ENCODE measurements around the gene TNK2. TPM values are rescaled to one million over a fixed set of nuclear protein-coding genes. Genes with fewer than 3 reads are reported as not detected.

Gene TNK2
- total RNA-seq, 2 experiments from 2014 or later, result 43.6 to 92.1 TPM

- no peaks in the 10 kb centered on the region for H3K79me2 ChIP-seq (ENCODE audit: insufficient read depth, low read depth, low read length)
- no peak for TF ChIP-seq CTCF (conservative IDR thresholded peaks at IDR 0.05; ENCODE audit: low read length)
- TF ChIP-seq EZH2phosphoT487 (IDR thresholded peaks at IDR 0.05; ENCODE audit: borderline replicate concordance, low read depth, low read length), result no peak
- POLR2A ChIA-PET, result no interaction called here
- no peaks in the 10 kb centered on the region for H3K9me2 ChIP-seq (ENCODE audit: insufficient read depth, low read length)
- H2AFZ ChIP-seq (ENCODE audit: low read length), result no peak overlapping the region
- no peaks in the 10 kb centered on the region for H3K4me1 ChIP-seq (ENCODE audit: insufficient read depth, low read length, poor library complexity, severe bottlenecking)
- BruUV-seq (replicated peaks), result no TSS peak
- no peaks in the 10 kb centered on the region for H3K9me3 ChIP-seq (ENCODE audit: low read length)
- H3K4me2 ChIP-seq (ENCODE audit: low read length), result no peak overlapping the region
- no peak overlapping the region for H3K4me3 ChIP-seq (ENCODE audit: low read depth, low read length, poor library complexity, severe bottlenecking)
- CTCF ChIA-PET (ENCODE audit: unreplicated experiment), result no interaction called here
- H3K36me3 ChIP-seq (ENCODE audit: insufficient read depth, low read length), result peaks cover 11% of the 10 kb centered on the region
- no peak overlapping the region for H3K27ac ChIP-seq (ENCODE audit: low read depth, low read length, poor library complexity, severe bottlenecking)
- intact Hi-C loops (cut with micrococcal nuclease; ENCODE audit: unreplicated experiment), result no loop called here
- no peaks in the 10 kb centered on the region for H4K20me1 ChIP-seq (ENCODE audit: insufficient read depth, low read length)
- no peak for DNase-seq (ENCODE audit: low spot score)
Measured at GRCh38 chr3:195877767-195878423, 30.5 kb downstream of the TNK2 start.

- Histone ChIP-seq H3K9me3 (ENCODE audit: low read length) (no peaks in the 10 kb centered on the region), H3K79me2 (ENCODE audit: insufficient read depth, low read depth, low read length) (no peaks in the 10 kb centered on the region), H2AFZ (ENCODE audit: low read length) (no peak overlapping the region), H3K36me3 (ENCODE audit: insufficient read depth, low read length) (peaks cover 11% of the 10 kb centered on the region), H3K9me2 (ENCODE audit: insufficient read depth, low read length) (no peaks in the 10 kb centered on the region), H3K4me3 (ENCODE audit: low read depth, low read length, poor library complexity, severe bottlenecking) (no peak overlapping the region), H3K4me2 (ENCODE audit: low read length) (no peak overlapping the region), H4K20me1 (ENCODE audit: insufficient read depth, low read length) (no peaks in the 10 kb centered on the region), H3K27ac (ENCODE audit: low read depth, low read length, poor library complexity, severe bottlenecking) (no peak overlapping the region), H3K4me1 (ENCODE audit: insufficient read depth, low read length, poor library complexity, severe bottlenecking) (no peaks in the 10 kb centered on the region)
- no peak for DNase-seq (ENCODE audit: low spot score)
- CTCF ChIA-PET (ENCODE audit: unreplicated experiment), result no interaction called here
- POLR2A ChIA-PET, result no interaction called here
- no TSS peak for BruUV-seq (replicated peaks)
- TF ChIP-seq EZH2phosphoT487 (IDR thresholded peaks at IDR 0.05; ENCODE audit: borderline replicate concordance, low read depth, low read length) (no peak), CTCF (conservative IDR thresholded peaks at IDR 0.05; ENCODE audit: low read length) (no peak)
- intact Hi-C loops (cut with micrococcal nuclease; ENCODE audit: unreplicated experiment), result no loop called here
Measured at GRCh38 chr3:195877136-195877715, 31.1 kb downstream of the TNK2 start.

- Histone ChIP-seq H3K4me2 (ENCODE audit: low read length) (no peak overlapping the region), H3K36me3 (ENCODE audit: insufficient read depth, low read length) (peaks cover 11% of the 10 kb centered on the region), H3K79me2 (ENCODE audit: insufficient read depth, low read depth, low read length) (no peaks in the 10 kb centered on the region), H2AFZ (ENCODE audit: low read length) (no peak overlapping the region), H3K27ac (ENCODE audit: low read depth, low read length, poor library complexity, severe bottlenecking) (no peak overlapping the region), H4K20me1 (ENCODE audit: insufficient read depth, low read length) (no peaks in the 10 kb centered on the region), H3K4me1 (ENCODE audit: insufficient read depth, low read length, poor library complexity, severe bottlenecking) (no peaks in the 10 kb centered on the region), H3K4me3 (ENCODE audit: low read depth, low read length, poor library complexity, severe bottlenecking) (no peak overlapping the region), H3K9me2 (ENCODE audit: insufficient read depth, low read length) (no peaks in the 10 kb centered on the region), H3K9me3 (ENCODE audit: low read length) (no peaks in the 10 kb centered on the region)
- TF ChIP-seq EZH2phosphoT487 (IDR thresholded peaks at IDR 0.05; ENCODE audit: borderline replicate concordance, low read depth, low read length), result no peak
- TF ChIP-seq CTCF (conservative IDR thresholded peaks at IDR 0.05; ENCODE audit: low read length), result no peak
- intact Hi-C loops (cut with micrococcal nuclease; ENCODE audit: unreplicated experiment), result no loop called here
- no TSS peak for BruUV-seq (replicated peaks)
- no peak for DNase-seq (ENCODE audit: low spot score)
- ChIA-PET POLR2A (no interaction called here), CTCF (ENCODE audit: unreplicated experiment) (no interaction called here)
Measured at GRCh38 chr3:195876297-195877064, 31.9 kb downstream of the TNK2 start.

All from OCI-LY7 (cell line).